Neural crest cell (in vitro differentiated cells): ENCODE measurements around the gene DMAC2L. TPM values are rescaled to one million over a fixed set of nuclear protein-coding genes. Genes with fewer than 3 reads are reported as not detected.
"Not testable (repeated sequence)": the region's sequence is repeated elsewhere in the genome, so short reads cannot be mapped to it uniquely, and the experiment has no call there.

ENCODE experiments used
- DNase-seq: peaks from one replicate; pipeline ENCODE4 v3.0.0; 2021; ENCODE audit warnings: low read depth, mixed read lengths, low spot score
- H3K27ac Mint-ChIP-seq: one replicate; pipeline ENCODE4 v1.8.0; 2021; ENCODE audit warnings: mild to moderate bottlenecking, mixed read lengths; ENCODE audit not compliant: unreplicated experiment
- H3K27me3 Mint-ChIP-seq: 2 replicates; pipeline ENCODE4 v1.8.0; 2021; ENCODE audit warnings: low read depth, mild to moderate bottlenecking, mixed read lengths
- H3K36me3 Mint-ChIP-seq: 2 replicates; pipeline ENCODE4 v1.8.0; 2021; ENCODE audit warnings: low read depth, mild to moderate bottlenecking, mixed read lengths
- H3K4me1 Mint-ChIP-seq: 2 replicates; pipeline ENCODE4 v1.8.0; 2021; ENCODE audit warnings: mixed read lengths
- H3K4me3 Mint-ChIP-seq: one replicate; pipeline ENCODE4 v1.8.0; 2021; ENCODE audit warnings: mild to moderate bottlenecking, mixed read lengths
- H3K9me3 Mint-ChIP-seq: 2 replicates; pipeline ENCODE4 v1.8.0; 2021; ENCODE audit warnings: mixed read lengths
- CTCF ChIP-seq: fragments of 200-600 bp; sonication (generic); conservative IDR thresholded peaks from 2 replicates; pipeline ENCODE4 v1.5.0; 2021; ENCODE audit warnings: antibody characterized with exemption, mild to moderate bottlenecking
- total RNA-seq: library from RNA; stranded (reverse); gene quantifications from 2 replicates; pipeline ENCODE4 v1.2.1, GENCODE V29; 2021

Gene DMAC2L
- total RNA-seq, 1 donor from 2014 or later = 19.1 TPM

- peaks cover 2% of the 10 kb centered on the region for H3K36me3 Mint-ChIP-seq
- H3K27ac Mint-ChIP-seq = no peak overlapping the region
- no peak for DNase-seq
- H3K9me3 Mint-ChIP-seq = peaks cover 5% of the 10 kb centered on the region
- no peak for TF ChIP-seq CTCF
- H3K4me1 Mint-ChIP-seq = peaks cover 8% of the 10 kb centered on the region
- H3K27me3 Mint-ChIP-seq = no peaks in the 10 kb centered on the region
- H3K4me3 Mint-ChIP-seq = no peak overlapping the region
Observed at GRCh38 chr14:50360851-50361250, 48.7 kb downstream of the DMAC2L start.

DNA sequence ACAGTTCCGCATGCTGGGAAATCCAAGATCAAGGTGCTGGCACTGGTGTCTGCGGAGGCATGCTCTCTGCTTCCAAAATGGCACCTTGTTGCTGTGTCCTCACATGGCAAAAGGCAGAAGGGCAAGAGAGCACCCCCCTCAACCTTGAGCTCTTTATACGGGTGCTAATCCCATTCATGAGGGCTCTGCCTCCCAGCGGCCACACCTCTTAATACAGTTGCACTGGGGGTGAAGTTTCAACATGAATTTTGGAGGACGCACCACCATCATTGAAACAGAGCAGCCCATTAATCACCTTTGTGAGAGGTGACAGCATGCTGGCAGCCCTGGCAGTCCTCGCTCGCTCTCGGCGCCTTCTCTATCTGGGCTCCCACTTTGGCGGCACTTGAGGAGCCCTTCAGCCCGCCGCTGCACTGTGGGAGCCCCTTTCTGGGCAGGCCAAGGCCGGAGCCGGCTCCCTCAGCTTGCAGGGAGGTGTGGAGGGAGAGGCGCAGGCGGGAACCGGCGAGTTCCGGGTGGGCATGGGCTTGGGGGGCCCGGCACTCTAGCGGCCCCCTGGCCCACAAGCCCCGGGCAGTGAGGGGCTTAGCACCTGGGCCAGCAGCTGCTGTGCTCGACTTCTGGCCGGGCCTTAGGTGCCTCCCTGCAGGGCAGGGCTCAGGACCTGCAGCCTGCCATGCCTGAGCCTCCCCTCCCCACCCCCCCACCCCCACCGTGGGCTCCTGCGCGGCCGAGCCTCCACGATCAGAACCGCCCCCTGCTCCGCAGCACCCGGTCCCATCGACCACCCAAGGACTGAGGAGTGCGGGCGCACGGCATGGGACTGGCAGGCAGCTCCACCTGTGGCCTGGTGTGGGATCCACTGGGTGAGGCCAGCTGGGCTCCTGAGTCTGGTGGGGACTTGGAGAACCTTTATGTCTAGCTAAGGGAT, 49.6 kb downstream of the DMAC2L start:
- DNase-seq, H3K27me3 Mint-ChIP-seq, H3K9me3 Mint-ChIP-seq, H3K27ac Mint-ChIP-seq, H3K36me3 Mint-ChIP-seq, H3K4me3 Mint-ChIP-seq, H3K4me1 Mint-ChIP-seq: not testable (repeated sequence)

GRCh38 chr14:50362764-50363713, 50.9 kb downstream of the DMAC2L start:
- H3K36me3 Mint-ChIP-seq = peaks cover 2% of the 10 kb centered on the region
- no peak for DNase-seq
- TF ChIP-seq CTCF = no peak
- H3K4me1 Mint-ChIP-seq = peaks cover 2% of the 10 kb centered on the region
- no peaks in the 10 kb centered on the region for H3K27me3 Mint-ChIP-seq
- H3K27ac Mint-ChIP-seq = peak overlapping the region; percentile 45
- H3K4me3 Mint-ChIP-seq = no peak overlapping the region
- H3K9me3 Mint-ChIP-seq = no peaks in the 10 kb centered on the region

- DNase-seq = no peak
- Mint-ChIP-seq H3K27ac (no peak overlapping the region), H3K36me3 (no peaks in the 10 kb centered on the region), H3K4me1 (no peaks in the 10 kb centered on the region), H3K27me3 (no peaks in the 10 kb centered on the region), H3K4me3 (no peak overlapping the region), H3K9me3 (no peaks in the 10 kb centered on the region)
- TF ChIP-seq CTCF = no peak
Observed at GRCh38 chr14:50363714-50364111, 51.6 kb downstream of the DMAC2L start.

- H3K27ac Mint-ChIP-seq = no peak overlapping the region
- H3K9me3 Mint-ChIP-seq = no peaks in the 10 kb centered on the region
- no peaks in the 10 kb centered on the region for H3K36me3 Mint-ChIP-seq
- DNase-seq = no peak
- H3K4me3 Mint-ChIP-seq = no peak overlapping the region
- no peaks in the 10 kb centered on the region for H3K4me1 Mint-ChIP-seq
- H3K27me3 Mint-ChIP-seq = no peaks in the 10 kb centered on the region
- no peak for TF ChIP-seq CTCF
Observed at GRCh38 chr14:50364792-50365191, 52.7 kb downstream of the DMAC2L start.

DNA sequence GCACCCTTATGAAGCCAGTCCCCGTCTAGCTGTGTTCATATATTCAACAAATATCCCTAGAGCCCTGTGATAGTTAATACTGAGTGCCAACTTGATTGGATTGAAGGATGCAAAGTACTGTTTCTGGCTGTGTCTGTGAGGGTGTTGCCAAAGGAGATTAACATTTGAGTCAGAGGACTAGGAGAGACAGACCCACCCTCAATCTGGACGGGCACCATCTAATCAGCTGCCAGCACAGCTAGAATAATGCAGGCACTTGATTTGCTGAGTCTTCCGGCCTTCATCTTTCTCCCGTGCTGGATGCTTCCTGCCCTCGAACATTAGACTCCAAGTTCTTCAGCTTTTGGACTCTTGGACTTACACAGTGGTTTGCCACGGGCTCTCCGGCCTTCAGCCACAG, 53.4 kb downstream of the DMAC2L start:
- not testable (repeated sequence) for H3K9me3 Mint-ChIP-seq, H3K4me3 Mint-ChIP-seq, H3K4me1 Mint-ChIP-seq, H3K36me3 Mint-ChIP-seq, DNase-seq, H3K27me3 Mint-ChIP-seq, H3K27ac Mint-ChIP-seq
